Midbrain (tissue), 1 donor: ENCODE measurements around the gene SMIM30.
A peak's percentile ranks its signal among the peaks of the same experiment; 100 is the strongest.

Source experiments
- DNase-seq: peaks from one replicate; lab custom pipeline; 2025; lab: John Stamatoyannopoulos, UW

SMIM30 gene

DNA sequence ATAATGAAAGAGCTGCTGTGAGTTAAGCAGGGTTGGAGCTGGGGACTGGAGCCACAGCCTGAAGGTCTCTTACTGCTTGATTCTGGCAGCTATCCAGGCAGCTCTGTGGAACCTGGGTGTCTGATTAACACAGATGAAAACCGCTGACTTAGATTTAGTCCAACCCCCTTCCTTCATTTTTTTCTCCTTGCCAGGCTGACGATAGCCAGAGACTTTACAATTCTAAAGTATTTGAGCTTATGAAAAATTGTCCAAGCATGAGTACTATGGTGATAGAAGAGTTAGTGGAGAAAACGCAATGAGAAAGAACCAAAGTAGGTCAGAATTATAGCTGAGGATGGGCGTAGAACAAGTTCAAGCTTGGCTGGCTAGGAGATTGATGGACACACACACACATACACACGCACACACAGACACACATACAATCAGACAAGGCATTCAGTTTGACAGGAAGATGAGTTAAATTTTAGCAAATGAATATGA lies 18.2 kb downstream of the SMIM30 start:
- DNase-seq = no peak

DNA sequence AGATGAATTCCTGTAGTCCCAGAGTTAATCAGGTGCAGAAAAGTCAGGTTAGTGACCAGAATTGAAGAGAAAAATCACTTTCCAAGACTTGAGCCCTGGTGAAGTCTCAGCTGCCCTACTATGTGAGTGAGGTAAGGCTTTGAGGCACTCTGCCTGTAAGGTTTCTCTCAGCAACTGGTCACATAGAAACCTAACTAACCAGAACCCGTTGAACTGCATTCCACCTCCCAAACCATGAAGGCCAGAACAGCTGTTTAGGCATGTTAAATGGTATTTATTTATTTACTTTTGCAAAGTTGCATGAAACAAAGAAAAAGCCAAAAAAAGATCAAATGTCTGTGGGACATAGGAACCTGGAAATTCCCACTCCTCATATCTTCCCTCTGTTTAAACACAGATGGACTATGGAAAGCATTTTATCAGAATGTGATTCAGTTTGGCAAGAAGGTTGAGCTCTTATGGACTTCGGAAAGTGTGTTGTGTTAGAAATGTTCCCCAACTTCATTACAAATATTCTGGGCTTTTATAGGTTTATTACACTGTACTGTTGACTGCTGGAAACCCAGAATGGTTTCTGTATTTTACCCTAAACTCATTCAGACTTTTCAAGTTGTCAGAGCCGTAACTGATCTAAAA lies 19.0 kb downstream of the SMIM30 start:
- DNase-seq = no peak

DNA sequence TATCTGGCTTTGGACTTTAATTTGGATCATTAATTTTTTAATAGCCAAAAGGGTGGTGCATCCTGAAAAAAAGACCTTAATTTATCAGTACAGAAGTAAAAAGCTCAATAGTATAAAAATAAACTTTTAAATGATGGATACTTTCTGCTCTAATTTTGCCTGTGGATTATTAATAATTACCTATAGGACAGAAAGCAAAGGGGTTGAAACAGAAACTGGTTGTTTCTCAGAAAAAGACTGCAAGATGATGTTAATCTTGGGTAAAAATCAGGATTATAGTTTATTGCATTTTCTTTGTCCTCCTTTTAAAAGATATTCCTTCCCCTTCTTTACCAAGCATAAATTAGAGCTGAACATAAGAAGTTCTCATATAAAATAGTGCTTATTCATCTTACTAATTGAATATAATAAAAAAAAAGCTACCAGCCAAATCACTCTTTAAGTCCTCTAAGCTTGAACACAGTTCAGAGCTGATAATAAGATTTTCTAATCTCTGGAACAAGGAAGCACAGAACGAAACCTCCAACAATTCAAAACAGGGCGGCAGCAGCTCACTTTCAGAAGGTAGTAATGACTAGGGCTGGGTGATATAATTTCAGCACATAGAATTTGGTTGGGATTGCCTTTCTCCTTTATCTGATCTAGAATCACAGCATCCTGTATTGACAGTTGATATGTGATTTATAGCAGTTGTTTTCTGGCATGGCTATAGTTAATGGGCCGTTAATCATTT lies 23.7 kb downstream of the SMIM30 start:
- no peak for DNase-seq

DNA sequence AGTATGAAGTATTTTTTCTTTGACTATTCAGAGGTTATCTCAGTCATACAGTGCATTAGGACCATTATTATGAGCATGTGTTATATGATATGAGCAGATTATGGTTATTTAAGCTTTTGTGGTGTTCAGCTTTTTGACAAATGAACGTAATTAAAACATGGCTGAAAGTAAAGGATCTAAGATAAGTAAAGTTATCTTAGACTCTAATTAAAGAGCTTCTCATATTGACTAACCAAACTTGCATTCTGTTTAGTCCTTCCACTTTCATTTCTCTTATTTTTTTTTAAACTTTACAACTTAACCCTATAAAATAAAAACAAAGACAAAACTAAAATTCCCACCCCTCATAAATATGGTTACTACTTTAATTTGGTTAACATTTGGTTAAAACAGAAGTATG lies 24.8 kb downstream of the SMIM30 start:
- no peak for DNase-seq

DNA sequence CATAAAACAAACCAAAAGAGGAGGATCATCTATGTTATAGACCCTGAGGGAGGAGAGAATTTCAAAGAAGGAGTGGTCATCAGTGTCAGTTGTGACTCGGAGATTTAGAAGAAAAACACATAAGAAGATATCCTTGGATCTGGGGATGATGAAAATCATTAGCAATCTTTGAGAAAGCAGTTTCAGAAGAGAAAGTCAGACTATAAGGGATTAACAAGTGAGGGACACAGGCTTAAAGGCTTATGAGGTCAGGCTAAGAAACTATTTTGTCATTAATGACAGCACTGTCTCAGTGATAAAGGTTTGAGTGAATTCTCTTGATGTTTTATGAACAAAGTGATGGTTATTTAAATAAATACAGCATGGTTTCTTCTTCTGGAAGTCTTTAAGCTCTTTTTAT lies 25.6 kb downstream of the SMIM30 start:
- DNase-seq = no peak

DNA sequence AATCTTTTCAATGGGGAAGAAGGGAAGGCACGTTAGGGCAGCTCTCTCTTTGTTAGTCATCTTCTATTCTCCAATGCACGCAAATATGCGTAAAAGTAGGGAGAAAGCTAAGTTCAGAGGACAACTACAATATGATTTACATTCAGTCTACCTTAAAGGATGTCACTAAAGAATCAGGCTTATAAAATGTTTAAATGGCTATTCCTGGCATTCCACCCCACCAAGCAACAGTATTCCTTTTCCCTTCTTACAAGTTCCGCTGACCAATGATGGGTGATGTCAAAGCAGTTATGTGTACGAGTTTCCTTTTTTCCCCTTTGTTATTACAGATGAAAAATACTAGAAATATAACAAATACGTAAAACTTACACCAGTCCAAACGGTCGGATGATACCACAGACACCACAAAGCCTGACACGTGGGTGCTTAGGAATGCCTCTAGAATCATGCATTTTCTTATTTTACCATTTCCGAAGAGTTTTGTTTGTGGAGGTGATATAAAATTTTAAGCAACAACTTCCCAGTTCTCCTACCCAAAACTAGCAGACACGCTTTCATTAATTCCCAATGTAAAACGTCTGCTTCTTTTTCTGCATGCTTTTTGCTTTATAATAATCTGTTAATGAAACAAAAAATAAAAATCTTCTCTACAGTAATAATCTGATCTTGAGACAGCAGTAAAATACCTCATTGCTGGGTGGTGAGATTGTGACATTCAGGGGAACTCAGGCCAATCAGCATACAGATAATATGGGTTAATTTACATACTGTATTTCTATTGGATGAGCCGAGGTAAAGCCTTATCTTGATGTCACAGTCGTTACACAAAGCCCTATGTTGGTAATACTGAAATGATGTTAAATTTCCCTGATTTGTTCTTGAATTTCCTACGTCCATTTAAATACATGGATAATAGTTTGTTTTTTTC lies 31.0 kb downstream of the SMIM30 start:
- peak; percentile 18 for DNase-seq

DNA sequence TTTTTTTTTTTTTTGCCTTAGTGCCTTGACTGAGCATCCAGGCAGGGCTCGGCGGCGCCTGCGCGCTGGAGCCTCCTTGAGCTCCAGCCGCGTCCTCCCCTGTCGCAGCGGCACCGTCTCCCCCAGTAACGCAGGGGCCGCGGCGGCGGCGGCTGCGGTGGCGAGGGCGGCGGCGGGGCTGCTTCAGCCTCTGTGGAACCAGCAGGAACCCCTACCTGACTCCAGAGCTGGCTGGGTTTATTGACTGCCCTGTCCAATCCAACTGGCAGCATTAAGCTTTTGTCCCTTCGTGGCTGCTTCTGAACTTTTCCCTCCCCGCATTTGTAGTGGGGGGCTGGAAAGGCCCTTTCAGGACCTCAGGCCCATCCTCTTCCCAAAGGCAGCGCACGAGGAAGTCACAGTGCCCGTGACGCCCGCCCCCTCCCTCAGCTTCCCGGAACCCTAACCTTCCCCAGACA lies 31.9 kb downstream of the SMIM30 start, which contains the start of gene GPR85:
TSS of gene GPR85 (minus strand) at position 397 of the 458 bp plus-strand sequence. CDS start 2,106 bp downstream, outside the sequence.
- DNase-seq = peak; percentile 41

DNA sequence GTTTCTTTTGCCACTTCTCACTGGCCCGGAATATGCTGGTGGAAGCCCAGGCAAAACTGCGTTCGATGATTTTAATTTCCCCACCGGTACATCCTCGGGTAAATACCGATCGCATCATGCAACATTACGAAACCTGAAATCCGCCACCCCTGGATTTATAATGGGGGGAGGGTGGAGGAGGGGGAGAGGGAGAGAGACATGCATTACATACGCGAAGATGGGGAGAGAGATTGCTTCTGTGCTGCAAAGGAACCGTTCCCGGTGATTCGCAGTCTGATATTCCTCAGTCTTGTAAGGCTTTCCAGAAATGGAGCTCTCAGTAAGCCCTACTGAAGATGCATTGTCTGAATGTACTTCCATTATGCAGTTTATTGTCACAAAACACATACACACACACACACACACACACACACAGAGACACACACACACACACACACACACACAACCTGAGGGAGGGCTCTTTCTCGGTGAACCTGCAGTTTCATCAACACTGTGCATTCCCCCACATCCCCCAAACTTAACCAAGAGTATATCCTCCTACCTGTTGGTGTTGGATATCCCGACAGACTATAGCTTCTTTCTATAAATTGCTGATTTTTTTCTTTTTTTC lies 32.5 kb downstream of the SMIM30 start:
- peak; percentile 24 for DNase-seq

DNA sequence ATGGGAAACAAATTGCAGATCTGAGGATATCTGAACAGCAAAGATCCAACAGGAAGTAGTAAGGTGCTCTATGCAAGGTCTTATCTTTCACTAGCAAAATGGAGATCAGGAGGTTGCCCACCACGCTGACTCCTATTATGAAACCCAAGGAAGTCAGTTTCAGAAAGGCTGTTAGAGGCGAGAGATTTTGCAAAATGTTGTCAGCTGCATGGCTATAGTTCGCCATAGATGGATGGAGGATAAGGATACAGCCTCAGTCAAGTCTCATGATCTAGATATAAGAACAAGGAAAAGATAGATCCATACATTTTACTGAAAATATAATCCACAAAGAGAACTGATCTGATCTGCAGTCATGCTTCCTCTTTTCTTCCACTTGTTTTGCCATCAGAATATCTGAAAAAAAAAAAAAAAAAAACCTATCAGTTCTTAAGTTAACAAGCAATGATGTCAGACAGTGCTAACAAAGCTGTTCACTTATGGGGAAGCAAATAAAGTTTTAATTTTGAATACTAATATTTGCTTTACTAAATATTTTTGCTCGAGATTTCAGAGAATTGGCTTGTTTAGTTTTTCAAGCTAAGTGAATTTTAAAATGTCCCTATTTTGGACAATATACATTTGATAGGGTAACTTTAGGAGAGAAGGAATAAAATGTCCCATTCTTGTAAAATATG lies 33.7 kb downstream of the SMIM30 start:
- DNase-seq = no peak

DNA sequence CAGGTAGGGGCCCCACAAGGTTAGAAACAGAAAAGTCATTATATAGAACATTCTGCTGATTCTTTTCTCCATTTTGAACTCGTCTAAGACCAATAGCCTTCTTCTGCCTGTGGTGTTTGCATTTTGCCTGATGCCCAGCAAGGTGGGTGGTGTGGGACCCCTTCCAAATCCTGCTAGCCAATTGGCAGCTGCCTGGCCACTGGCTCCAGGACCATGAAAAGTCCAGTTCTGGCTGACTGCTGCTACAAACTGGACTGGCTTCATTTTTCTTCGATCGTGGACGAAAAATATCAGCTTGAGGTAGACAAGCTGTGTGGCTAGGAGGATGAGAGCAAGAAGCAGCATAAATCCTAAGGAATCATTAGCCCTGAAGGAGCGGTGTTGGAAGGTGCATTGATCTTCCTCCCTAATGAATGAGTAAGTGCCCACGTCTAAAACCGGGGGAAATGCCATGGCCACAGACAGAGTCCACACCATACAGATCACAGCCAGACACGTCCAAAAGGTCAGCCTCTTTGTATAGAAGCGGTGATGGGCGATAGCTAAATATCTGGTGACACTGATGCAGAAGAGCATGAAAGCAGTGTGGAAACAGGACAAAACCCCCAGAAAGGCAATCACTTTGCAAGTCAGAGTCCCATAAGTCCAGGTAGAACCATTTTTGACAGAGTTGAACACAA lies 34.4 kb downstream of the SMIM30 start:
- DNase-seq = no peak

DNA sequence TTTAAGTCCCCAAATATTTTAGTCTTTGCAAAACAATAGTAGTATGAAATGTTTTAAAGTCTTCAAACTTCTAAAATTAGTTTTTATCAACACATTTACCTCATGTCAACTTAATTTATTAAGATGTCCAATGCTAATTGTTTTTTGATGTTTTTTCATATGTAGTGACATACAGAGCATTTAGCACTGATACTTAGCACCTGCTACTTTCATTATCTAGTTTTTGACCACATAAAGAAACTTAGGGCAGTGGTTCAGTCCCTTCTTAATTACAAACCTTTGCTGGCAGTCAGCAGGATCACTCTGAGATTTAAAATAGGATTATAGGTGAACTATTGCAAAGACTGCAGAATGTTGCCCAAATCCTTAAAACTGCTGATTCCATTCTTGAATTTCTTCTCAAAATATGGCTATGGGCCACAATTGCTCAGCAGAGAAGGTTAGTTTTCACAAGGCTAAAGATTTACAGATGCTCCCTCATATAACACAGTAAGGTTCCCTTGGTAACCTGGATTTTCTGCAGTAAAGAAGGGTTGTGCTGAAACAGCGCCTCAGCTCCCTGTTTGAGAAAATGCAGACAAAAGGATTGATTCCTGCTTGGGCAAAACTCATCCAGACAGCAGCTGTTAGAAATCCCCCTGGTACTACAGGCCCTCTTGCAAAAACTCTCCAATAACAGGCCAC lies 35.1 kb downstream of the SMIM30 start:
- DNase-seq = no peak

DNA sequence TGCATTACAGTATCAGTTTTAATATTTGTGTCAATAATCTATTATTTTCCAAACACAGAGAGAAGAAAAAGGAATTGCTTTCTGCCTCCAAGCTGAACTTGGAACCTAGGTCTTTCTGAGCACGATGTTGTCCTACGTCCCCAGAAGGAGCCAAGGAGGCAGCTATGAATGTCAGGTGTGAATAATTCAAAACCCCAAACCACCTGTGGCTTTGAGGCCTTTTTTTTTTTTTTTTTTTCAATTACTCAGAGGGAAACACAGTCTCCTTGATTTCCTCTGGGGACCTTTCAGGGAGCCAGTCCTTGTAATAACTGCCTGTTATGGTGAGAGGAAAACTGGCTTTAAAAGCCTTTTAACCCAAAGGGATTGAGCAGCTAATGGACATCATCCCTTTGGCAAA lies 40.0 kb downstream of the SMIM30 start:
- no peak for DNase-seq

DNA sequence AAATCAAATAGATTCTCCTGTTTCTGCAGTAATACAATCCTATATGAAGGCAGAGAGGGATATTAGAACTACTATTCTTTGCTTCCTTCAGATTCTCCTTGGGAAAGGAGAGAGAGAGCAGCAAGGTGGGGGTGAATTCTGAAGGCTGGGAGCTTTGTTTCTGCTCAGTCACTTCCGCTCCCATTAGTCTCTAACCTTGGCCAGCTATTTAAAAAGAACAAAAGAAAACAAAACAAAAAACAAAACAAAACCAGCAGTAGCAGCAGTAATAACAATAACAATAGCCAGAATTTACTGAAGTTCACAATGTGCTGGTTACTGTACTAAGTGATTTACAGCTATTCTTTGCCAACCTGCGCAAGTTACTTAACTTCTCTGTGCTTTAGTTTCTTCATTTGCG lies 41.7 kb downstream of the SMIM30 start:
- no peak for DNase-seq

DNA sequence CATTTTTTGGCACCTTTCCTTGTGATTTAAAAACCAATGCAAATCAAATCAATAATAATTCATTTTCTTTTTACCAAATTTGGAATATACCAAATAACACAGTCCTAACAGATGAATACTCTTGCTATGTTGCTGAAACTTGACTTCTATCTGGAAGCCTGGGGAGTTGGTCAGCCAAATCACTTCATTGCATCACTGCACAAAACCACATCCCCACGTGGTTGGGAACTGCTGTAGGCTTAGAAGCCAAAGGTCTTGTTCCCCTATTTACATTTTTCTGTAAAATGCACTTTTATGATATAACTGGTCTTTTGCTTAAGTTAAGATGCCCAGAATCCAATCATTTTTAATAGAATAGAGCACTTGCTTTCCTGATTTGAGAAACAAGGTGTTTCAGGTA lies 46.9 kb downstream of the SMIM30 start:
- DNase-seq = no peak
